Heart left ventricle (tissue), 13 donors: ENCODE measurements around the gene ACIN1.

Source experiments
- CTCF ChIP-seq, 12 donors: fragments of 200-600 bp; sonication (generic) in 4 of 12; IDR thresholded peaks; one replicate each; pipeline versions ENCODE4 v1.5.0 to v1.8.0; 2018 to 2022; ENCODE audit warnings: antibody characterized with exemption in 12 of 12, mild to moderate bottlenecking in 5 of 12
- POLR2A ChIP-seq, 2 donors: fragments of 450-650 bp; IDR thresholded peaks; one replicate each; pipeline ENCODE4 v1.6.1; 2017; ENCODE audit warnings: antibody characterized with exemption in 2 of 2, mild to moderate bottlenecking in 2 of 2, moderate library complexity in 2 of 2
- donor health status: ischemic (EF 13 %, LVEDD 7.1; RV severe dilation, severe dysfunction).
- donor health status: DM: no; HTN: yes; CAD: no.
- donor health status: DM: no; HTN: no; CAD: no.
- donor health status: ischemic (EF 25% LVEDD 6.9; RV normal size, moderate dysfunction).
- donor health status: ischemic (EF 25% LVEDD 5.7; RV mildly dilated, moderate dysfunction).
- donor health status: ischemic (EF 35%, LVEDD 5.7; RV mildly dilated, moderate dysfunction).
- donor health status: nonischemic (EF 11% LVEDD 7.7; RV severe dilation, severe dysfunction).
- donor health status: DM: yes; HTN: yes; CAD: no.
- donor health status: PGD.
- donor health status: ischemic (EF 29% LVEDD 5.4; RV normal size, mild dysfunction).
- donor health status: nonischemic (EF 23%, LVEDD 6.1; RV moderate dilation, normal function).

GRCh38 chr14:23118506-23119362 lies 23.8 kb upstream of the ACIN1 start, which contains the start of gene CEBPE:
- TF ChIP-seq CTCF (IDR thresholded peaks at IDR 0.05) (no peak), POLR2A (IDR thresholded peaks at IDR 0.05) (no peak)
